ENCODE results near the gene IQCF2. TPM values are rescaled to one million over a fixed set of nuclear protein-coding genes. Genes with fewer than 3 reads are reported as not detected.
A peak's percentile ranks its signal among the peaks of the same experiment; 100 is the strongest.

IQCF2 gene
- total RNA-seq, result not detected in 2 replicates
- total RNA-seq (2013), result not detected
- not detected in 2 replicates for polyA plus RNA-seq
- polyA minus RNA-seq, result not detected in 2 replicates

DNA sequence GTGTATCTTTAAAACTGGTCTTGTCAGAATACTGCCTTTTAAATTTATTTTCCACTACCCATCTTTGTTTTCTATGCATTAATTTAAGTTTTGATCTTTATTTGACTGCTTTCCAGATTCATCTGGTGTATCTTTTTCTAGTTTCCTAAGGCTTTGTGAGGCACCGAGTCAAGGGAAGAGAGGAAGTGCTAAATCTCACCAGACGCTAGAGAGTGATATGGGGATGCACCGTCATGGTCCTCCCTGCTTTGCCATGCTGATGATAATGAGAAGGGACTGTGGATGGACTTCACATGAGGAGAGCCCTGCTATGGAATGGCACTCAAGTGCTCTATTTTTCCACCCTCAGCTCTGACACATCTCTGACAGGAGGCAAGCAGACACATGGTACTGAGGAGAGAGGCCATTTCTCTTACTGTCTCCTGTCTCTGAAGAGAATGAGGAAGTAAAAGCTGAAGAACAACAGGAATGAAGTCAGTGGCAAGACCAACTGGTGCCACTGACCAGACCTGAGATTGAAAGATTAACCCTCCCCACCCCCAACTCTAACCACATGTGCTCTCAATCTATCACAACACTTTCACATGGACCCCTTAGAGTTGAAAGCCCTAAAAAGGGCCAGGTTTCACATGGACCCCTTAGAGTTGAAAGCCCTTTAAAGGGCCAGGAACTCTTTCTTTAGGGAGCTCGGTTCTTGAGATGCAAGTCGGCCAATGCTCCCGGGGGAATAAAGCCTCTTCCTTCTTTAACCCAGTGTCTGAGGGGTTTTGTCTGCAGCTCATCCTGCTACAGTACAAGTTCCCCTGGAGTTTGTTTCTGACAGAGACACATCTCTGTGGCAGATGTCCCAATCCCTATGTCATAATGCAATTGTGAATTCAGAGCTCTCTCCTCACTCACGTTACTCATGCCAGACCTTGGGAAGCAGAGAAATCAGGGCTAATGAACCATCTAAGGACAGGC is at the start of gene IQCF2:
Gene IQCF2 (plus strand): TSS at position 913 of the 963 bp plus-strand sequence. CDS start 52 bp downstream, outside the sequence.
- ATAC-seq (ENCODE audit: low read depth), result no peak
- peaks cover 0 to 4% (median 0%) of the 10 kb centered on the region in 4 experiments for H3K27me3 ChIP-seq (replicated peaks in 1 of 4; ENCODE audit: control extremely low read depth in 1 of 4, control insufficient read depth in 3 of 4, insufficient read depth in 4 of 4, low read length in 3 of 4)
- peak within 1 kb of the TSS; percentile 42 for H2AFZ ChIP-seq (ENCODE audit: insufficient read depth, low read depth, low read length, poor library complexity, severe bottlenecking)
- H3K27ac ChIP-seq (ENCODE audit: low read length in 2 of 2), result no peak within 1 kb of the TSS
- no peaks in the 10 kb centered on the region for H4K20me1 ChIP-seq (ENCODE audit: control insufficient read depth, insufficient read depth, low read length, poor library complexity, severe bottlenecking)
- WGBS (ENCODE audit: insufficient coverage), result 13% methylated on average over 3 of the region's 7 CpGs
- peak within 1 kb of the TSS; percentile 33 for H3K4me2 ChIP-seq (replicated peaks; ENCODE audit: low read depth, low read length, poor library complexity, severe bottlenecking)
- intact Hi-C loops (cut with micrococcal nuclease), result no loop called here
- H3K9me3 Mint-ChIP-seq (ENCODE audit: insufficient read depth), result no peaks in the 10 kb centered on the region
- H3K4me1 ChIP-seq (ENCODE audit: control insufficient read depth in 2 of 2, insufficient read depth in 2 of 2, low read length in 2 of 2), result peaks cover 0 to 9% of the 10 kb centered on the region in 2 donors
- H3K9me3 ChIP-seq (ENCODE audit: control extremely low read depth in 1 of 3, control insufficient read depth in 2 of 3, insufficient read depth in 1 of 3, low read length in 2 of 3), result no peaks in the 10 kb centered on the region
- H3K79me2 ChIP-seq (ENCODE audit: control insufficient read depth, insufficient read depth, low read length), result no peaks in the 10 kb centered on the region
- H3K4me3 ChIP-seq (ENCODE audit: control extremely low read depth in 1 of 5, extremely low read depth in 1 of 5, insufficient read depth in 1 of 5, low read depth in 2 of 5, low read length in 4 of 5), result no peak within 1 kb of the TSS
- no peak within 1 kb of the TSS for H3K27ac Mint-ChIP-seq
- no peak within 1 kb of the TSS for H3K9ac ChIP-seq (ENCODE audit: low read length)
- H3K4me1 Mint-ChIP-seq, result peaks cover 4% of the 10 kb centered on the region
- ChIA-PET CTCF (no interaction called here), POLR2A (no interaction called here)
- TF ChIP-seq, protein P1, sequence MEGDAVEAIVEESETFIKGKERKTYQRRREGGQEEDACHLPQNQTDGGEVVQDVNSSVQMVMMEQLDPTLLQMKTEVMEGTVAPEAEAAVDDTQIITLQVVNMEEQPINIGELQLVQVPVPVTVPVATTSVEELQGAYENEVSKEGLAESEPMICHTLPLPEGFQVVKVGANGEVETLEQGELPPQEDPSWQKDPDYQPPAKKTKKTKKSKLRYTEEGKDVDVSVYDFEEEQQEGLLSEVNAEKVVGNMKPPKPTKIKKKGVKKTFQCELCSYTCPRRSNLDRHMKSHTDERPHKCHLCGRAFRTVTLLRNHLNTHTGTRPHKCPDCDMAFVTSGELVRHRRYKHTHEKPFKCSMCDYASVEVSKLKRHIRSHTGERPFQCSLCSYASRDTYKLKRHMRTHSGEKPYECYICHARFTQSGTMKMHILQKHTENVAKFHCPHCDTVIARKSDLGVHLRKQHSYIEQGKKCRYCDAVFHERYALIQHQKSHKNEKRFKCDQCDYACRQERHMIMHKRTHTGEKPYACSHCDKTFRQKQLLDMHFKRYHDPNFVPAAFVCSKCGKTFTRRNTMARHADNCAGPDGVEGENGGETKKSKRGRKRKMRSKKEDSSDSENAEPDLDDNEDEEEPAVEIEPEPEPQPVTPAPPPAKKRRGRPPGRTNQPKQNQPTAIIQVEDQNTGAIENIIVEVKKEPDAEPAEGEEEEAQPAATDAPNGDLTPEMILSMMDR (IDR thresholded peaks at IDR 0.05), result no peak
- no peak for TF ChIP-seq EZH2 (IDR thresholded peaks at IDR 0.05; ENCODE audit: borderline replicate concordance, insufficient read depth, low read depth, low read length, poor library complexity, severe bottlenecking)
- H3K36me3 ChIP-seq (replicated peaks in 1 of 2; ENCODE audit: control extremely low read depth in 1 of 2, control insufficient read depth in 1 of 2, extremely low read depth in 1 of 2, insufficient read depth in 2 of 2, low read length in 1 of 2), result no peaks in the 10 kb centered on the region
- H3K4me3 Mint-ChIP-seq, result peak within 1 kb of the TSS; percentile 8
- peak; percentile 27 for DNase-seq
- H3K27me3 Mint-ChIP-seq, result peaks cover 16% of the 10 kb centered on the region

DNA sequence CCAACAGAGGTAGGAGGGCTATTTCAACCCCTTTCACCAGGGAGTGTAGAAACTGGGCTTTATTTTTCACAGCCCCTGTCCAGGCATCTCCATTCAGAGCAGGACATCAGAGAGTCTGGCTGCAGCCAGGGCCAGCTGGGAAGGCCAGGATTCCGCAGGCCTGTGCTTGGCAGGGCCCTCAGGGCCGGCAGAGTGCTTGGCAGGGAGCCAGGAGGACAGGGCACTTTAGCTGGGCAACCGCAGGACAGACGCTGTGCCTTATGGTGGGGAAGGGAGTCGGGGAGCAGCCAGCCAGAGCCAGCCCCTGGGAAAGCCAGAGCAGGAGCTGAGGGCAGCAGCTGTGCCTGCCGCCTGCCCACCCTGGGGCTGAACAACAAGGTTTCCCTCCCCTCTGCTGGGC is 47.9 kb upstream of the IQCF2 start:
- 90% methylated on average over 6 of the region's 6 CpGs for WGBS (ENCODE audit: insufficient coverage)
- ChIA-PET CTCF (no interaction called here), POLR2A (no interaction called here)
- Mint-ChIP-seq H3K4me3 (no peak overlapping the region), H3K27ac (no peak overlapping the region), H3K4me1 (no peaks in the 10 kb centered on the region), H3K27me3 (peaks cover 48% of the 10 kb centered on the region), H3K9me3 (ENCODE audit: insufficient read depth) (no peaks in the 10 kb centered on the region)
- Histone ChIP-seq H3K27ac (ENCODE audit: low read length in 2 of 2) (no peak overlapping the region), H3K4me2 (replicated peaks; ENCODE audit: low read depth, low read length, poor library complexity, severe bottlenecking) (no peak overlapping the region), H3K9ac (ENCODE audit: low read length) (no peak overlapping the region), H4K20me1 (ENCODE audit: control insufficient read depth, insufficient read depth, low read length, poor library complexity, severe bottlenecking) (no peaks in the 10 kb centered on the region), H3K4me3 (ENCODE audit: control extremely low read depth in 1 of 5, extremely low read depth in 1 of 5, insufficient read depth in 1 of 5, low read depth in 2 of 5, low read length in 4 of 5) (no peak overlapping the region), H3K36me3 (replicated peaks in 1 of 2; ENCODE audit: control extremely low read depth in 1 of 2, control insufficient read depth in 1 of 2, extremely low read depth in 1 of 2, insufficient read depth in 2 of 2, low read length in 1 of 2) (no peaks in the 10 kb centered on the region), H3K4me1 (ENCODE audit: control insufficient read depth in 2 of 2, insufficient read depth in 2 of 2, low read length in 2 of 2) (no peaks in the 10 kb centered on the region), H3K79me2 (ENCODE audit: control insufficient read depth, insufficient read depth, low read length) (no peaks in the 10 kb centered on the region), H2AFZ (ENCODE audit: insufficient read depth, low read depth, low read length, poor library complexity, severe bottlenecking) (no peak overlapping the region), H3K9me3 (ENCODE audit: control extremely low read depth in 1 of 3, control insufficient read depth in 2 of 3, insufficient read depth in 1 of 3, low read length in 2 of 3) (peaks cover 0 to 1% (median 0%) of the 10 kb centered on the region in 3 donors), H3K27me3 (replicated peaks in 1 of 4; ENCODE audit: control extremely low read depth in 1 of 4, control insufficient read depth in 3 of 4, insufficient read depth in 4 of 4, low read length in 3 of 4) (peaks cover 0 to 7% (median 3%) of the 10 kb centered on the region in 4 experiments)
- TF ChIP-seq, protein P1 (IDR thresholded peaks at IDR 0.05), result no peak
- TF ChIP-seq EZH2 (IDR thresholded peaks at IDR 0.05; ENCODE audit: borderline replicate concordance, insufficient read depth, low read depth, low read length, poor library complexity, severe bottlenecking), result no peak
- intact Hi-C loops (cut with micrococcal nuclease), result no loop called here
- no peak for ATAC-seq (ENCODE audit: low read depth)
- no peak for DNase-seq
